Caki2 (cell line): ENCODE results near the gene PVALEF. TPM values are rescaled to one million over a fixed set of nuclear protein-coding genes. Genes with fewer than 3 reads are reported as not detected.

Experiments used
- DNase-seq: peaks from one replicate; pipeline ENCODE4 v3.0.0-alpha.2; 2015; ENCODE audit warnings: low read depth
- in situ Hi-C: cut with HindIII; loops from 2 replicates; pipeline ENCODE4 v1.10.0; 2016; ENCODE audit warnings: low sequenced_read_pairs, low pct_unique_long_range_greater_than_20kb, mixed read lengths
- total RNA-seq: library from RNA; depleted of rRNA; stranded (reverse); fragments of >200 nt; shearing (Covaris generic); gene quantifications from 2 replicates; pipeline ENCODE4 v1.2.3, GENCODE V29; 2014; ENCODE audit warnings: low replicate concordance

The PVALEF gene
- total RNA-seq, 1 experiment from 2014 or later: not detected

DNA sequence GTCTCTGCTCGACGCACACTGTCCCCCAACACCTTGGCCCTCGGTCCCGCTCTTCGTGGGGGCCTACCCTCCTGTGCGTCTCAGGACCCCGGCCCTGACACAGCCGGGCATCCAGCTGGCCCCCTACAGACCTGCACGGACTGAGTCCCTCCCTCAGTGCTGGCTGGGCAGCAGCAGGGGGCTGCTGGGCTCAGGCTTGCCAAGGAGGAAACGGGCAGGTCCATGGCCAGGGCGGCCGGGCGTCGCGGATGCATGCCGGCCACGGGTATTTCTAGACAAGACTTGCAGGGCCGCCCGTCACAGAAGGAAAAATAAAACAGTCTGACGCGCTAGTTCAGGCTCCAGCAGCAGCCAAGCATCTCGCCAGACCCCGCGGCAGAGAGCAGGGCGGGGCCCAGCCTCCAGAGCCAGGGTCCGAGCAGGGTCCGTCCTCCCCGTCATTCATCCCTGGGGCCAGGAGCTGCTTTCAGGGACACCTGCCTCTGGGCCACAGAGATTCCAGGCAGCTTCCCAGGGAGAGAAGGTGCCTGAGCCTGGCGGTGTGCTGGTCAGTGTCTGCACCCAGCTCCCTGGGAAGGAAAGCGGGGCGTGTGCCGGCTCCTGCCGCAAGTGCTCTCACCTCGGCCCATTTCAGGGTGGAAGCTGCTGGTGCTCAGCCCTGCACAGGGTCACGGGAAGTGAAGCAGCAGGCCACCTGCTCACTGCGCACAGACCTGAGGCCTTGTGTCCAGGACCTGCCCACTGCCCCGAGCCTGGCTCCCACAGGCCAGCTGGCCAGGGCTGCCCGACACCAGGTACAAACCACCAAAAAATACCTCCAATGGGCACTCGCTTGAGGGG is 7.2 kb upstream of the PVALEF start:
- in situ Hi-C loops: no loop called here
- no peak for DNase-seq

DNA sequence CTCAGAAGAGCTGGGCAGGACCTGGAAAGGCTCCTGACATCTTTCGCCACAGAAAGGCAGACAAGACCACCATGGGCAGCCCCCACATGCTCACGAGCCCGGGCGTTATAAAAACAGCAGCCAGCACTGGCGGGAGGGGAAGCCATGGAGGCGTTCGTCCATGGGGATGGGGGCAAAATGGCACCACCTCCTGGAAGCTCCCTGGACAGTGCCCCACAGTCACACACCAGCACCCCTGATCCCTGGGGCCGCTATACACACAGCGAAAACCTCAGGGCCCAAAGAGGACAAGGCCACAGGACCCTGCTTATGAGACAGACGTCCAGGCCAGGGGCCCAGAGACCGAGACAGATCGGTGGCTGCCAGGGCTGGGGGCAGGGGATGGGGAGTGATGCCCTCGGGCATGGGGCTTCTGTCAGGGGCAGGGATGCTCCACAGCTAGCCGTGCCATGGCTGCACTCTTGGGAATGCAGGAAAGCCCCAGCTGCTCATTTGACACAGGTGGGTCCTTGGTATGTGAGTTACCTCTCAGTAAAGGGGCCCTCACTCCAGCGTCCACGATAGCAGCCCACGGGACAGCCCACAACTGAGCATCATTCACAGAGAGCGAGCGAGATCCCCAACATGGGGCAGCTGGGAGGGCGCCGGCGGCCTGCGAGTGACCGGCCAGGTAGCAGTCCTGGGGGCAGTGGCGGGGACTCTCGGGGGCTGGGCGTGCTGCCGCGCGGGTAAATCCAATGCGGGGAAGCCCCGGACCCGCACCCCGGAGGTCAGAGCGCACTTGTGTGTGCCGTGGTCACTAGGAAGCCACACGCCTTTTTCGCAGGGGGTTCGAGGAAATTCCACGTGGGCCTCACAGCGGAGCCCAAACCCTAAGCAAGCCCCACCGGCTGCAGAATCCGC is 6.4 kb upstream of the PVALEF start:
- in situ Hi-C loops: no loop called here
- no peak for DNase-seq

DNA sequence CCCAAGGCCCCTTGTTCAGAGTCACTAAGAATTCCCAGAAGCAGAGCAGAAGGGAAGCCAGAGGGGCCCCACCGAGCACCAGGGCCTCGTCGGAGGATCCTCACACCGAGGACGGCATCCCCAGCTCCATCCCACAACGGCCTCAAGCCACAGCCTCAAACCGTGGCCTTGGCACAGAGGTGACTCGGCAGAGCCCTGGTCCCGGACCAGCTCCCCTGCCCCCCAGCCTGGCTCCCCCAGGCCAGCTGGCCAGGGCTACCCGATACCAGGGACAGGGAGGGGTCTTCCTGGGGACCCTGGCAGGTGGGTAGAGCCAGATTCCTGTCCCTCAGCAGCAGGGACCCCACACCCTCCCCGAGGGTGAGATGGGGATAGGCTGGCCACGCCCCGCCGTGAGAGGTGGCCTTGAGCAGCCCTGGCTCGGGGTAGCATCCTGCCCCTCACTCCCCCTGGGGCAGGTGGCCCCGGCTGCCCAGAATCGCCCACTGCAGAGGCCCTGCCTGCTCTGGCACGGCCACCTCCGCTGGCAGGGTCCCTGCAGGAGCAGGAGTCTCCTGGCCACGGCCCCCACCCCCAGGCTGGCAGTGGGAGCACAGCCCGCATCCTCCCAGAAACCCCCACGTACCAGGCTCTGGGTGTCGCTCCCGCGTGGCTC is 5.6 kb upstream of the PVALEF start:
- in situ Hi-C loops: no loop called here
- DNase-seq: no peak

DNA sequence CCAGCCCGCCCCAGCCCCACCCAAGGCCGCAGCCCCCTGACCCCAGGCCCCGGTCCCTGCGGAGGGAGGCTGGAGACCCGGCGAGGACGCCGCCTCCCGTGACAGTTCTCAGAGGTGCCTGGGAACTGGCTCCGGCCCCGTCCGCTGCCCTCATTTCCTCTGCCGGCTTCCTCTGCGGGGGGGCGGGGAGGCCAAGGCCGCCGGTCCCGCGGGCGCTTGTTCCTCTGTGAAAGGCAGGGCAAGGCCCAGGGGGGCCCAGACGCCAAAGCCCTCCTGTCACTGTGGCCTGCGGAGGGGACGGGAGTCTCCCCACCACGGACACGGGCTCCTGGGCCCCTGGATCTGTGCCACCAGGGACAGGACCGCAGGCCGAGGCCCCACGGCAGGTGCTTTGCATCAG is 5.0 kb upstream of the PVALEF start:
- DNase-seq: no peak
- in situ Hi-C loops: no loop called here

DNA sequence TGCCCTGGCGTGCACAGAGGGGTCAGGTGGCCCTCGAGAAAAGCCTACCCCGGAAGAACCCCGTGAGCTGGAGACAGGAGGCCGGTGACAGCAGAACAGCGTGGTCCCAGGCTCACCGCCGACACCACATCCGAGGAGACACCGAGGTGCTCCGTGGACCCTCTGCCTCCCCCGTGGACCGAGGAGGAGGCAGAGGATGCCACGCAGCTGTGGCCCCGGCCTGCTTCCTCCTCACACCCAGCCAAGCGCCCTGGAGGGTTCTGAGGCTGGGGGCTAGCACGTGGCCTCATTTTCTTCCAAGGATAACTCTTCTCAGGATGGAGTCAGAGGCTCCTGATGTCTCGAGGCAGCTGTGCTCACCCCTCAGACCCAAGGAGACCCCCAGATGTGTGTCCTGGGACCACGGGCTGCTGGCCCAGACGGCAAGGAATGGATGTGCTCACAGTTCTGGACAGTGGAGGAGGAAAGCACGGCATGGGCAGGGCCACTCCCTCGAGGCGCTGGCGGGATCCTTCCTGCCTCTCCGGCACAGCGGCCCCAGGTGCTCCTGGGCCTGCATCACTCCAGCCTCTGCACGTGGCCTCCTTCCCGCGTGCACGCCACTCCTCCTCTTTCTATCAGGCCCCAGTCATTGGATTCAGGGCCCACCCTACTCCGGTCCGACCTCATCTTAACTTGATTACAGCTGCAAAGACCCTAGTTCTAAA is 4.4 kb upstream of the PVALEF start:
- in situ Hi-C loops: no loop called here
- no peak for DNase-seq

DNA sequence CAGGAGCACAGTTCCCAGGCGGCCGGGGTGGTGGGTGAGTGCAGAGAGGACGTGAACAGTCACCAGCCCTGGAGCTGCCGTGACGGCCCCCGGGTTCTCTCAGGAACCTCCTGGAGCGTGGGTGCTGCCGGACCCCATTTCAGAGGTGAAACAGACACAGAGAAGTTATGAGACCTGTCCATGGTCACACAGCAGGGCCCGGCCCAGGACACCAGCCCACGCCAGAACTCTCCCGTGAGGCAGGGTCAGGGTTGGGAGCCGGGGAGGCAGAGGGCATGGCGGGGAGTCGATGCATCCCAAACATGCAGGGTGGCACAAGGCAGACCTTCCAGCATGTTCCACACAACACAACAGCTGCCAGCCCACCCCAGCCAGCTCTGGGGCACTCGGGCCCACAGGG is 3.8 kb upstream of the PVALEF start:
- in situ Hi-C loops: no loop called here
- DNase-seq: no peak

DNA sequence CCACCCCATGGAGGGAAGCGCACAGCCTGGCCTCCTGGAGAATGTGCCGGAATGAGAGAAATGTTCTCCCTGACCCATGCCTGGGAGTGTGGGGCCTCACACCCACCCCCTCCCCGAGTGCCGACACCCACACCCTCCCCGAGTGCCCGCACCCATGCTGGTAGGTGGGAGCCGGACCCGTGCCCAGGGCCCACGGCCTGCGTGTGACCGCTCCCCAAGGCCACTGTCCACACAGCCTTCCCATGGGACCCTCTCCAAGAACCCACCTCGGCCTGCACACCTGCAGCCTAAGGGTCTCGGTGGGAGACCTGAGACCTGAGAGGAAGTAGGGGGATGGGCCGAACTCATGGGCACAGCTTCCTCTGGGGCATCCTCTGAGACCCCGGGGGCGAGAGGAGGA is 3.3 kb upstream of the PVALEF start:
- DNase-seq: no peak
- in situ Hi-C loops: no loop called here

DNA sequence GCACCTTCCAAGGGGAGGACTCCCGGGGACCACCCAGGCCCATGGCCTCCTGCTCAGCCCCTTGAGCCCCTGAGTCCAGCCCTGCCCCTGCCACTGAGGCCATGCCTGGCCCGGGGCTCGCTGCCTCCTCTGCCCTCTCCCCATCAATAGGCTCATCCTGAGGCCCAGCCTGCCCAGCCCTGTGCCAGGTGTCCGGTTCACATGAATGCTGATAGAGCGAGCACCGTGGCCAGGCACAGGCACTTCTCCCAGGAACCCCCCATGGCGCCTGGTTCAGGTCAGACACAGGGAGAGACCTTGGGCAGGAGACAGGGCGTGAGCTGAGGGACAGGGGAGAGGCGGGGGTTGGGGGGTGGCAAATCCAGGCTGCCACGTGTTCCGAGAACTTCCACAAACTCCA is 2.8 kb upstream of the PVALEF start:
- in situ Hi-C loops: no loop called here
- no peak for DNase-seq

DNA sequence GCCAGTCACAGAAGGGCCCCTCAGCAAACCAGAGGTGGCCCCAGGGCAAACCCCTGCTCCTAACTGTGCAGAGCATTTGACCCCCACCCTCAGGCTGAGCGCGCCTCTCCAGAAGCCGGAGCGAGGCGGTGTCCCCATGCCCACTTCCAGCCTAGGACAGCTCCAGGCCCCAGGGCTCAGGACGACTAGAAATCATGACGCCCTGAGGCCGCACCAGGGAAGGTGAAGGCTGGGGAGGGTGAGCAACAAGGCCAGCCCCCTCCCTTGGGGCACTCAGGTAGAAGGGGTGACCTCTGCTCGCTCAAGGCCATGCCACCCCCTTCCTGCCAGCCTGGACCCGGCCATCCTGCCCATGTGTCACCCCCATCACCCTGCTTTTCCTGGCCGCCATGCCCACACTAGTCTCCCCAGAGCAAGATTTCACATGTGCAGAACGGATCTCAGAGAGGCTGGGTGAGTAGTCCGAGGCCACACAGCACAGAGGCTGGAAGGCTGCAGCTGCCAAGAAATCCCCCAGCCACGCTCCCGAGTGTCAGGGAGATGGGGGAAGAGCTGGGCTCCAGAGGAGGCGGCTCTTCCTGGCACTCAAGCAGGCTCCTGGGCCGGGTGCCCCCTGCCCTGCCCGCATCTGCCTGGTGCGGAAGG is 2.1 kb upstream of the PVALEF start:
- in situ Hi-C loops: no loop called here
- DNase-seq: no peak

DNA sequence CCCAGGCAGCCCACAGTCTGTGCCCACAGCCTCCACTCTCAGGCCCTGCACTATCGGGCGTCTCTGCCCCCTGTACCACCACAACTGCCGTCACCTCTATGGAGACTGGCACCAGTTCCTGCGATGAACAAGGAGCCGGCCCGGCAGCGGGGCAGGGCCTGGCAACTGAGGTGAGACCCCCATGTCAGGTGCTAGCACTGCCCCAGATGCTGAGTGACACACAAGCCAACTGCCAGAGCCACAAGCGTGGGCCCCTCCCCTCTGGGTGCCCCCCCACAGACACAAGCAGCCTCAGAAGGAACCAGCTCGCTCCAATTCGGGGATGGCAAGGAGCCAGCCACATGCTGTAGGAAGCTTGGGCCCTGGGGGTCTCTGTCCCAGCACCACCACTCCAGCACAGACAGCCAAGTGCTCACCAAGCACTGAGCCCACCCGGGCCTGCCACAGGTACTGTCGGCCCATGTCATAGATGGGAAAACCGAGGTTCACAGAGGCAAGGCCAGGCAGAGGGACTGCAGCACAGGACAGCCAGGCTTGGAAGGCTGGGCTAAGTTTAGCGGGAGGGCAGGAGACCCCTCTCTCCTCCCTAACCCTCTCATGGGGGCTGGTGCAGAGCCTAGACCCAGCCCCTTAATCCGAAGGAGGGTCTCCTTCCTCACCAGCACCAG is 1.5 kb upstream of the PVALEF start:
- in situ Hi-C loops: no loop called here

DNA sequence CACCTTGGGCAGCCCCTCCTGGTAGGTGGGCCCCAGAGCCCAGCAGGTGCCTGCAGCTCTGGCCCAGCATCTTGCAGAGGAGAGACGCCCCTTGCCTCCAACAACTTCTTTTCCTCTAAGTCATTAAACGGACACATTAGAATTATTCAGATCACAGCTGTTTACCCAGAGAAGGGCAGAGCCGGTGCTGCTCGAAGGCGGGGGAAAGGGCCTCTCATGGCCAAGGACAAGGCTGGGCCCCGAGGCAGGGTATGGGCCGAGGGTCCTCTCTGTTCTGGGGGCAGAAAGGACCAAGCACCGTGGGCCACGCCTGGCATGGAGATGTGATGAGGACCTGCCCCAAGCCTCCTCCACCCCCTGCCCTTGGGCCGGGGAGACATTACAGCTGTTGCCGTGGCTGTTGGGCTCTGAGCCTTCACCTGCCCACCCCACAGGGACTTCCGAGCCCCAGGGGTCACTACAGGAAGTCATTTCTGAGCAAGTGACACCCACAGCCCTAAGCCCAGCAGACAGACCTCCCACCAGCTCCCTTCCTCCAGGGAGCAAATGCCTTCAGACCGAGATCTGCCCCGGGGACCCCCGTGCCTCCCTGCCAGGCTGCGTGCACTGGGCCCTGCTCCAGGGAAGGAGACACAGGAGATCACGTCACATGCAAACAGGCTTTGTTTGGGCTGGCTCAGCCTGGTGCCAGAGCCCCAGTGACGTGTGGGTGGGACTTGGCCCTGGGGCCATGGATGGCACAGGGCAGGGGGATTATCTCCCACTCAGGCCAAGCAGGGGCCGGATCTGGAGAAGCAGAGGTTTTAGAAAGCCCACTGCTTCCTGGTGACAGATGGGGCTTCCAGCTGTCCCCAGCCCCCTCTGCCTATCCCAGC is 699 bp upstream of the PVALEF start:
- no peak for DNase-seq
- in situ Hi-C loops: no loop called here

More for the DNA sequence above, 1.5 kb upstream of the PVALEF start:
- no peak for DNase-seq

DNA sequence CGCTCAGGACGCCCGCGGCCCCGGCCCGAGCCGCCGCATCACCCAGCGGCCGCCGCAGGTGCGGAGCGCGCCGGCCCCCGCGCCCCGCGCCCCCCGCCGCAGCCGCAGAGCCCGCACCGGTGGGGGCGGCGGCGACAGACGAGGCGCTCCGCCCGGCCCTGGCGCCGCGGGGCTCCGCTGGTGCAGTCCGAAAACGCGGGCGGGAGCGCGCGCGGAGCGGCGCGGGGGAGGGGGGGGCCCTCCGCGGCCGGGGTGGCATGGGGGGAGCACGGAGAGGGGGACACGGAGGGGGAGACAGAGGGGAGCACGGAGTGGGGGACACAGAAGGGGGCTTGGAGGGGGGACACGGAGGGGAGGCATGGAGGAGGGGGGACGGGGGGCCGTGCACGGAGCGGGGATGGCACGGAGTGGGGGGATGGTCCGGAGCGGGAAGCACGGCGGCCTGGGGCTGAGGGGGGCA is 756 bp downstream of the PVALEF start, which contains the start of gene AATK:
Gene AATK, minus strand, starts transcription at position 189 of the 460 bp plus-strand sequence. CDS start 229 bp downstream, outside the sequence.
- no peak for DNase-seq
- in situ Hi-C loops: no loop called here

DNA sequence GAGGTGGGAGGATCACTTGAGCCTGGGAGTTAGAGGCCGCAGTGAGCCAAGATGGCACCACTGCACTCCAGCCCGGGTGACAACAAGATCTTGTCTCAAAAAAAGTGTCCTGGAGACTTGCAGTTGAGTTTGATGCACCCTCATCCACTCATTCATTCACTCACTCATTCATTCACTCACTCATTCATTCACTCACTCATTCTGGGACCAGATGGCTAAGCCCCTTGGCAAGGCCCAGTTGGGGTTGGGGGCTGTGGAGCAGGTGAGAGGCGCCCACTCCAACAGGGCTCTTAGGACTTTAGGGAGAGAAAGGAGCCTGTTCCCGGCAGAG is 1.9 kb downstream of the PVALEF start:
- DNase-seq: no peak
- in situ Hi-C loops: no loop called here

DNA sequence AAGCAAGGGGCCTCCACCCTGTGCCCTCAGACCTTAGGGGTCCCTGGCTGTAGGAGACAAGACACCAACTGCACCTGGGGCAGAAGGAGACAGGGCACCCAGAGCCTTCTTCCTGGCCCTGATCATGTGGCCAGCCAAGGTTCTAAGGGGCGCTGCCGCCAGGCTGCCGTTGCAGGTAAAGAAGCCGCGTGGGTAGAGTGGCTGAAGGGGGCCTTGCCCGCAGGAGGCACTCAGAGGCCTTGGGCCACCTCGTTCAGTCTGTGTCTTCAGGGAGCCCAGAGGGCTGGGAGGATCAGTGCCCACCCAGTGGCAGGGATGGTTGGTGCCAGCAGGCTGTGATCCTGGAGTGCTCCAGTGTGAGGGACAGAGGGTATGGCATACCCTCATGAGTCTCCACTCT is 2.3 kb downstream of the PVALEF start:
- DNase-seq: no peak
- in situ Hi-C loops: no loop called here

DNA sequence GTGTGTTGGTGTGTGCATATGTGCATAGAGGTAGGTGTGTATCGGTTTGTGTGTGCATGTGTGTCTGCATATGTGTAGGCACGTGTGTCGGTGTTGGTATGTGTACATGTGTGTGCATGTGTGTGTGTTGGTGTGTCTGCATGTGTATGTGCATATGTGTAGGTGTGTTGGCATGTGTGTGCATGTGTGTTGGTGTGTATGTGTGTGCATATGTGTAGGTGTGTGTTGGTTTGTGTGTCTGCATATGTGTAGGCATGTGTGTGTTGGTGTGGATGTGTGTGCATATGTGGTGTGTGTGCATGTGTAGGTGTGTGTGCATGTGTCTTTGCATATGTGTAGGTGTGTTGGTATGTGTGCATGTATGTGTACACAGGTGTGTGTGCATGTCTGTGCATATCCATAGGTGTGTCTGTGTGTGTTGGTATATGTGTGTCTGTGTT is 4.6 kb downstream of the PVALEF start:
- in situ Hi-C loops: no loop called here
- no peak for DNase-seq

DNA sequence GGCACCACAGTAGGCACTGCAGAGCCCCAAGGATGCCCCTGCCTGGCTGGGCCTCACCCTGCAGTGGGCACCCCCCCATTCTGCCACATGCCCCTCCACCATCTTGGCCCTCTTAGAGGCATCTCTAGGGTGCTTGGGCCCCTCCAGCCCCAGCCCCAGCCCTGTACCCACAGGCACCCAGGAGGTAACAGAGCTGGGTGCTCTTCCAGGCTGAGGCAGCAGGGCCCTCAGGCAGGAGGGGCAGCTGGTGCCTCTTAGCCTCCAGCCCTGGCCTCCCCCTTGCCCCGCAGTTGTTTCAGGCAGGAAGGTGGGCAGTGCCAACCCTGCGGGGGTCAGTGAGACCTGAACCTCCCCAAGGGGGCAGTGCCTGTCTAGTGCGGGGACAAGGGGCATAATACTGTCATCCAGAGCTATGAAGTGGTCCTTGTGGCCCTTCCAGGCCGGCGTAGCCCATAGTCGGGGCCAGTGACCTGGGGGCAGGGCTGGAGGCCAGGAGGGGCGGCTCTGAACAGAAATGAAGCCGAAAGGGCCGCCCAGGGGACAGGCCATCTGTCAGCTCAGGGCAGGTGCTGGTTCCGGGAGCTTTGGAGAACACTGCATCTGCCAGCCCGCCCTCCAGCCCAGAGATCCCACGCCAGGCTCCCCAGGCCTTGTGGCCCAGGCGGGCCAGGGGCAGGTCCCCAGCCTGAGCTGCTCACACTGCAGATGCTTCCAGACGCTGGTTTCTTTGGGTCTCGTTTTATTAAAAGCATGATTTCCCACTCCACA is 5.6 kb downstream of the PVALEF start:
- in situ Hi-C loops: no loop called here
- DNase-seq: no peak
